ENCODE data around the gene DIRAS2. TPM values are rescaled to one million over a fixed set of nuclear protein-coding genes. Genes with fewer than 3 reads are reported as not detected.

The DIRAS2 gene
- total and polyA plus RNA-seq, 2 donors (not counting 3 experiments of a cell fraction or from before 2014, with no cell fraction given), result not detected

DNA sequence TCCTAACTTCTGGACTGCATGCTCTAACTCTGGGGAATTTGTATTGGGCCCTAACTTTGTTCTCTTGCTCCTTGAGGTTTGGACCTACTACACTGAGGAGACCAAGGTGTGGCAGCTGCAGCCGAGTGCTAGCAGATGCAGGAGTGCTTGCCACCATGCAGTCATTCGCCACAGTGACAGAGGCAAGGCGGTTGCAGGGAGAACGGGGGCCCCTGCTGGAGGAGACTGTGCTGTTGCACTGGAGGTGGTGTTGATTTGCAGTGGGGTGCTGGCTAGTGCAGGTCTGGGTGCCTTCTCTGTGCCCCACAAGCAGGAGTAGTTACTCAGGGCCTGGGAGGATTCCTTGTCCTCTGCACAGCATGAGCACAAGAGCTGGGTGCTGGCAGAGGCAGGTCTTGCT is 22.4 kb upstream of the DIRAS2 start:
- Histone ChIP-seq H3K4me2 (ENCODE audit: insufficient read depth, low read length) (no peak overlapping the region), H3K36me3 (ENCODE audit: control insufficient read depth in 2 of 2, extremely low read depth in 1 of 2, insufficient read depth in 2 of 2, low read length in 2 of 2) (no peaks in the 10 kb centered on the region), H3K4me1 (ENCODE audit: control insufficient read depth, extremely low read depth, insufficient read depth, low read length) (no peaks in the 10 kb centered on the region), H3K4me3 (replicated peaks in 1 of 3; ENCODE audit: insufficient read depth in 1 of 3, low read depth in 1 of 3, low read length in 3 of 3) (no peak overlapping the region), H3K27ac (ENCODE audit: insufficient read depth, low read depth, low read length) (no peak overlapping the region), H2AFZ (ENCODE audit: low read depth, low read length) (no peak overlapping the region), H3K27me3 (ENCODE audit: control insufficient read depth in 2 of 2, insufficient read depth in 2 of 2, low read length in 2 of 2) (no peaks in the 10 kb centered on the region), H3K79me2 (ENCODE audit: control insufficient read depth, insufficient read depth, low read length) (no peaks in the 10 kb centered on the region), H3K9me1 (replicated peaks; ENCODE audit: control insufficient read depth, extremely low read depth, insufficient read depth, low read length) (no peaks in the 10 kb centered on the region), H4K20me1 (replicated peaks; ENCODE audit: control insufficient read depth, extremely low read depth, insufficient read depth, low read length) (no peaks in the 10 kb centered on the region), H3K9ac (replicated peaks; ENCODE audit: extremely low read depth, insufficient read depth, low read length) (no peak overlapping the region), H3K9me3 (replicated peaks; ENCODE audit: control insufficient read depth, insufficient read depth, low read length) (no peaks in the 10 kb centered on the region)
- CTCF ChIA-PET, result no interaction called here
- FAIRE-seq (no peak), DNase-seq (ENCODE audit: low read depth, low spot score) (no peak)
- POLR2A ChIA-PET, result no interaction called here
- intact Hi-C loops (cut with micrococcal nuclease) (no loop called here), dilution Hi-C loops (cut with MboI; ENCODE audit: extremely low pct_ligation_motif_present, low sequenced_read_pairs) (no loop called here)
- no TSS peak for BruUV-seq (replicated peaks)
- TF ChIP-seq EZH2 (IDR thresholded peaks at IDR 0.05; ENCODE audit: borderline replicate concordance, low read depth, low read length, severe bottlenecking) (no peak), CTCF (IDR thresholded peaks at IDR 0.05; ENCODE audit: extremely low read depth in 1 of 2, insufficient read depth in 1 of 2, low read depth in 1 of 2, low read length in 2 of 2) (no peak), JUN (IDR thresholded peaks at IDR 0.05; ENCODE audit: borderline replicate concordance, insufficient read depth, insufficient read length, low read depth) (no peak), POLR2AphosphoS5 (IDR thresholded peaks at IDR 0.05; ENCODE audit: insufficient read depth, low read depth, low read length) (no peak), GATA2 (IDR thresholded peaks at IDR 0.05; ENCODE audit: insufficient read depth, insufficient read length, low read depth, low read length) (no peak), MAX (IDR thresholded peaks at IDR 0.05; ENCODE audit: insufficient read depth, insufficient read length) (no peak), FOS (IDR thresholded peaks at IDR 0.05; ENCODE audit: borderline replicate concordance, insufficient read depth, low read length) (no peak), MYC (IDR thresholded peaks at IDR 0.05; ENCODE audit: low read depth, low read length) (no peak), POLR2A (IDR thresholded peaks at IDR 0.05; ENCODE audit: low read depth, low read length) (no peak)
